SU-DHL-6 (cell line): Measurements from ENCODE around the gene CCDC85A.

Experiments used
- H2AFZ ChIP-seq: fragments of 200-600 bp; sonication (generic); 2 replicates; pipeline ENCODE4 v1.6.1; 2014; ENCODE audit warnings: low read depth, mild to moderate bottlenecking, moderate library complexity, mixed read lengths, antibody characterized with exemption, low read length; ENCODE audit not compliant: severe bottlenecking
- H3F3A ChIP-seq: fragments of 200-600 bp; shearing (Covaris generic); 2 replicates; pipeline ENCODE4 v1.6.0; 2016; ENCODE audit warnings: antibody characterized with exemption, mild to moderate bottlenecking; ENCODE audit not compliant: insufficient read depth
- H3K27ac ChIP-seq: fragments of 200-600 bp; sonication (generic); 2 replicates; pipeline ENCODE4 v1.5.1; 2016; ENCODE audit warnings: low read depth, mild to moderate bottlenecking, low read length, moderate library complexity, mixed read lengths
- H3K27me3 ChIP-seq: fragments of 200-600 bp; sonication (generic), shearing (Covaris generic); 2 replicates; pipeline ENCODE4 v1.6.0; 2014; ENCODE audit warnings: mild to moderate bottlenecking, low read length
- H3K36me3 ChIP-seq: fragments of 200-600 bp; sonication (generic); 2 replicates; pipeline ENCODE4 v1.6.1; 2014; ENCODE audit warnings: mild to moderate bottlenecking, low read length, mixed read lengths
- H3K4me2 ChIP-seq: fragments of 300-600, 200-600 bp; shearing (Covaris generic), sonication (generic); 2 replicates; pipeline ENCODE4 v1.6.0; 2014; ENCODE audit warnings: low read length, low read depth, mild to moderate bottlenecking; ENCODE audit not compliant: poor library complexity, severe bottlenecking
- H3K4me3 ChIP-seq: fragments of 200-600 bp; sonication (generic); 2 replicates; pipeline ENCODE4 v1.5.1; 2014; ENCODE audit warnings: antibody characterized with exemption, low read length, mild to moderate bottlenecking, mixed read lengths; ENCODE audit not compliant: insufficient read depth, poor library complexity, severe bottlenecking
- H3K79me2 ChIP-seq: fragments of 200-600 bp; sonication (generic); 2 replicates; pipeline ENCODE4 v1.6.1; 2014; ENCODE audit warnings: mild to moderate bottlenecking, low read length, moderate library complexity; ENCODE audit not compliant: insufficient read depth
- H3K9ac ChIP-seq: fragments of 200-600 bp; sonication (generic); 2 replicates; pipeline ENCODE4 v1.7.0; 2014; ENCODE audit warnings: mild to moderate bottlenecking, low read length
- H3K9me2 ChIP-seq: fragments of 200-600 bp; sonication (generic); replicated peaks from 2 replicates; pipeline ENCODE4 v1.6.1; 2014; ENCODE audit warnings: low read length; ENCODE audit not compliant: insufficient read depth
- H3K9me3 ChIP-seq: fragments of 200-600 bp; sonication (generic); 2 replicates; pipeline ENCODE4 v1.6.1; 2014; ENCODE audit warnings: low read length, mixed read lengths; ENCODE audit not compliant: insufficient read depth
- H4K20me1 ChIP-seq: fragments of 200-600 bp; sonication (generic); 2 replicates; pipeline ENCODE4 v1.6.1; 2014; ENCODE audit warnings: low read depth, mild to moderate bottlenecking, antibody characterized with exemption, low read length, moderate library complexity, mixed read lengths
- CTCF ChIP-seq: fragments of 200-600 bp; sonication (generic); IDR thresholded peaks from one replicate; pipeline ENCODE4 v1.5.1; 2017; ENCODE audit warnings: antibody characterized with exemption, mild to moderate bottlenecking, low read length, moderate library complexity; ENCODE audit not compliant: insufficient read depth, poor library complexity, severe bottlenecking
- EZH2phosphoT487 ChIP-seq: fragments of 200-600 bp; sonication (generic), shearing (Covaris generic); conservative IDR thresholded peaks from 2 replicates; pipeline ENCODE4 v1.6.1; 2018; ENCODE audit warnings: mild to moderate bottlenecking, antibody characterized with exemption, low read length, moderate library complexity, mixed read lengths

Gene CCDC85A

GRCh38 chr2:56222481-56222880 is 38.7 kb downstream of the CCDC85A start:
- Histone ChIP-seq H3K27me3 (no peaks in the 10 kb centered on the region), H3K4me2 (no peak overlapping the region), H3K4me3 (no peak overlapping the region), H3K9ac (no peak overlapping the region), H3K79me2 (no peaks in the 10 kb centered on the region), H3K9me3 (no peaks in the 10 kb centered on the region), H4K20me1 (no peaks in the 10 kb centered on the region), H3K27ac (no peak overlapping the region), H3K9me2 (no peaks in the 10 kb centered on the region), H2AFZ (no peak overlapping the region), H3F3A (no peaks in the 10 kb centered on the region), H3K36me3 (no peaks in the 10 kb centered on the region)
- TF ChIP-seq EZH2phosphoT487 (no peak), CTCF (no peak)

GRCh38 chr2:56224316-56224715 is 40.5 kb downstream of the CCDC85A start:
- H3K9me2 ChIP-seq, result no peaks in the 10 kb centered on the region
- H3K9ac ChIP-seq, result no peak overlapping the region
- no peaks in the 10 kb centered on the region for H3K9me3 ChIP-seq
- no peaks in the 10 kb centered on the region for H4K20me1 ChIP-seq
- no peak overlapping the region for H3K4me2 ChIP-seq
- H3K36me3 ChIP-seq, result no peaks in the 10 kb centered on the region
- H3K79me2 ChIP-seq, result no peaks in the 10 kb centered on the region
- H3K4me3 ChIP-seq, result no peak overlapping the region
- H3F3A ChIP-seq, result no peaks in the 10 kb centered on the region
- no peak overlapping the region for H2AFZ ChIP-seq
- TF ChIP-seq EZH2phosphoT487 (no peak), CTCF (no peak)
- no peaks in the 10 kb centered on the region for H3K27me3 ChIP-seq
- H3K27ac ChIP-seq, result no peak overlapping the region

GRCh38 chr2:56227811-56228210 is 44.0 kb downstream of the CCDC85A start:
- no peak overlapping the region for H3K4me3 ChIP-seq
- H3K27ac ChIP-seq, result no peak overlapping the region
- H3K9me2 ChIP-seq, result no peaks in the 10 kb centered on the region
- H3K9ac ChIP-seq, result no peak overlapping the region
- no peak overlapping the region for H2AFZ ChIP-seq
- H3K9me3 ChIP-seq, result no peaks in the 10 kb centered on the region
- H3K27me3 ChIP-seq, result no peaks in the 10 kb centered on the region
- H4K20me1 ChIP-seq, result no peaks in the 10 kb centered on the region
- no peak overlapping the region for H3K4me2 ChIP-seq
- H3K36me3 ChIP-seq, result no peaks in the 10 kb centered on the region
- no peak for TF ChIP-seq EZH2phosphoT487
- no peak for TF ChIP-seq CTCF
- no peaks in the 10 kb centered on the region for H3K79me2 ChIP-seq
- no peaks in the 10 kb centered on the region for H3F3A ChIP-seq
